Uterus (tissue), 4 donors: ENCODE data around the gene PRKD3. TPM values are rescaled to one million over a fixed set of nuclear protein-coding genes. Genes with fewer than 3 reads are reported as not detected.

Source experiments
- DNase-seq, 2 donors: peaks; one replicate each; pipeline ENCODE4 v3.0.0-alpha.2; 2019 to 2020
- H3K27ac ChIP-seq, 2 donors: fragments of 200-600 bp; sonication (generic); 1 replicate in 1 of 2; 2 replicates in 1 of 2; pipeline ENCODE4 v1.5.1; 2016 to 2018
- H3K27me3 ChIP-seq, 2 donors: fragments of 200-600 bp; sonication (generic); one replicate each; pipeline ENCODE4 v1.5.1; 2018 to 2019; ENCODE audit warnings: control low read depth in 1 of 2
- H3K36me3 ChIP-seq, 2 donors: fragments of 200-600 bp; sonication (generic); one replicate each; pipeline ENCODE4 v1.5.1; 2019; ENCODE audit warnings: control low read depth in 1 of 2
- H3K4me1 ChIP-seq, 2 donors: fragments of 200-600 bp; sonication (generic); one replicate each; pipeline ENCODE4 v1.5.1; 2018 to 2019; ENCODE audit warnings: control low read depth in 1 of 2
- H3K4me3 ChIP-seq, 2 donors: fragments of 200-600 bp; sonication (generic); 1 replicate in 1 of 2; 2 replicates in 1 of 2; pipeline ENCODE4 v1.5.1; 2018 to 2019; ENCODE audit warnings: mild to moderate bottlenecking in 1 of 2
- H3K9me3 ChIP-seq, 2 donors: fragments of 200-600 bp; sonication (generic); one replicate each; pipeline ENCODE4 v1.5.1; 2019; ENCODE audit warnings: control low read depth in 1 of 2
- CTCF ChIP-seq, 4 experiments: fragments of 200-600 bp in 2 of 4; fragments of 450-650 bp in 2 of 4; sonication (generic) in 2 of 4; IDR thresholded peaks; one replicate each; pipeline ENCODE4 v1.5.1; 2016 to 2019; ENCODE audit warnings: antibody characterized with exemption in 4 of 4, mild to moderate bottlenecking in 2 of 4, moderate library complexity in 1 of 4
- POLR2A ChIP-seq, 2 donors: fragments of 450-650 bp; IDR thresholded peaks; one replicate each; pipeline ENCODE4 v1.6.1; 2016; ENCODE audit warnings: antibody characterized with exemption in 2 of 2, mild to moderate bottlenecking in 1 of 2, moderate library complexity in 1 of 2
- intact Hi-C: fragments of 100-400 bp; cut with DNase I; formaldehyde crosslinking; loops from one replicate; pipeline ENCODE4 v1.15.1; 2023; ENCODE audit warnings: low total_unique reads
- total RNA-seq, 4 donors: library from RNA; depleted of rRNA in 3 of 4; stranded (reverse); fragments of >200 nt in 3 of 4; gene quantifications; one replicate each; pipeline versions ENCODE4 v1.1.0 to v1.2.4, GENCODE V29; 2014 to 2023
- donor health status: DM: yes; HTN: yes; CAD: no.

PRKD3 gene
- total RNA-seq, 4 donors from 2014 or later: 53.8 to 128 (median 57.7) TPM

- intact Hi-C loops: no loop called here
- TF ChIP-seq CTCF (IDR thresholded peaks at IDR 0.05) (no peak), POLR2A (IDR thresholded peaks at IDR 0.05) (no peak)
- no peak for DNase-seq
- H3K4me3 ChIP-seq: no peak overlapping the region
- H3K27ac ChIP-seq: no peak overlapping the region
- peaks cover 0 to 4% of the 10 kb centered on the region in 2 donors for H3K4me1 ChIP-seq
- H3K27me3 ChIP-seq: no peaks in the 10 kb centered on the region
- no peaks in the 10 kb centered on the region for H3K9me3 ChIP-seq
- no peaks in the 10 kb centered on the region for H3K36me3 ChIP-seq
Measured at GRCh38 chr2:37306024-37306423, 18.6 kb downstream of the PRKD3 start.

- DNase-seq: no peak
- Histone ChIP-seq H3K27me3 (no peaks in the 10 kb centered on the region), H3K27ac (no peak overlapping the region), H3K4me3 (no peak overlapping the region), H3K36me3 (no peaks in the 10 kb centered on the region), H3K4me1 (peaks cover 0 to 4% of the 10 kb centered on the region in 2 donors), H3K9me3 (no peaks in the 10 kb centered on the region)
- TF ChIP-seq CTCF (IDR thresholded peaks at IDR 0.05): no peak
- no peak for TF ChIP-seq POLR2A (IDR thresholded peaks at IDR 0.05)
- intact Hi-C loops: no loop called here
Measured at GRCh38 chr2:37302701-37303252, 21.9 kb downstream of the PRKD3 start.

- no peak for TF ChIP-seq POLR2A (IDR thresholded peaks at IDR 0.05)
- TF ChIP-seq CTCF (IDR thresholded peaks at IDR 0.05): no peak
- Histone ChIP-seq H3K27me3 (no peaks in the 10 kb centered on the region), H3K36me3 (no peaks in the 10 kb centered on the region), H3K27ac (no peak overlapping the region), H3K4me1 (peaks cover 0 to 4% of the 10 kb centered on the region in 2 donors), H3K9me3 (no peaks in the 10 kb centered on the region), H3K4me3 (no peak overlapping the region)
- intact Hi-C loops: no loop called here
- DNase-seq: no peak
Measured at GRCh38 chr2:37301408-37301807, 23.2 kb downstream of the PRKD3 start.

GRCh38 chr2:37300578-37300977 is 24.1 kb downstream of the PRKD3 start:
- Histone ChIP-seq H3K4me1 (peaks cover 0 to 4% of the 10 kb centered on the region in 2 donors), H3K36me3 (no peaks in the 10 kb centered on the region), H3K4me3 (no peak overlapping the region), H3K27ac (no peak overlapping the region), H3K27me3 (no peaks in the 10 kb centered on the region), H3K9me3 (no peaks in the 10 kb centered on the region)
- TF ChIP-seq POLR2A (IDR thresholded peaks at IDR 0.05): no peak
- no peak for TF ChIP-seq CTCF (IDR thresholded peaks at IDR 0.05)
- intact Hi-C loops: no loop called here
- DNase-seq: no peak

- H3K36me3 ChIP-seq: no peaks in the 10 kb centered on the region
- H3K9me3 ChIP-seq: no peaks in the 10 kb centered on the region
- no peaks in the 10 kb centered on the region for H3K27me3 ChIP-seq
- DNase-seq: no peak
- intact Hi-C loops: no loop called here
- no peak overlapping the region for H3K27ac ChIP-seq
- H3K4me1 ChIP-seq: peaks cover 0 to 3% of the 10 kb centered on the region in 2 donors
- no peak overlapping the region for H3K4me3 ChIP-seq
- no peak for TF ChIP-seq CTCF (IDR thresholded peaks at IDR 0.05)
- TF ChIP-seq POLR2A (IDR thresholded peaks at IDR 0.05): no peak
Measured at GRCh38 chr2:37300146-37300545, 24.5 kb downstream of the PRKD3 start.
